Fibroblast of lung (primary cell): ENCODE measurements around the gene SLFN12L. TPM values are rescaled to one million over a fixed set of nuclear protein-coding genes. Genes with fewer than 3 reads are reported as not detected.
"Not testable (repeated sequence)": the region's sequence is repeated elsewhere in the genome, so short reads cannot be mapped to it uniquely, and the experiment has no call there.

Experiments
- DNase-seq, 2 donors: peaks; one replicate each; pipeline versions ENCODE4 v3.0.0 to v3.0.0-alpha.2; 2010; ENCODE audit warnings: low read depth in 2 of 2
- H2AFZ ChIP-seq: 2 replicates; pipeline ENCODE4 v1.5.1; 2012; ENCODE audit warnings: low read length, control low read depth, inconsistent platforms
- H3K27ac ChIP-seq: 2 replicates; pipeline ENCODE4 v1.5.1; 2011; ENCODE audit warnings: low read length, control low read depth; ENCODE audit not compliant: insufficient read depth
- H3K27me3 ChIP-seq: 2 replicates; pipeline ENCODE4 v1.5.1; 2011; ENCODE audit warnings: mild to moderate bottlenecking, low read length; ENCODE audit not compliant: control insufficient read depth, insufficient read depth
- H3K36me3 ChIP-seq: 2 replicates; pipeline ENCODE4 v1.5.1; 2011; ENCODE audit warnings: low read length; ENCODE audit not compliant: control insufficient read depth, insufficient read depth
- H3K4me1 ChIP-seq: 2 replicates; pipeline ENCODE4 v1.5.1; 2011; ENCODE audit warnings: low read length; ENCODE audit not compliant: control insufficient read depth, insufficient read depth; ENCODE audit errors: extremely low read depth
- H3K4me2 ChIP-seq: 2 replicates; pipeline ENCODE4 v1.5.1; 2011; ENCODE audit warnings: low read length, control low read depth; ENCODE audit not compliant: insufficient read depth; ENCODE audit errors: extremely low read depth
- H3K4me3 ChIP-seq, 4 experiments: fragments of 200-600 bp in 1 of 4; sonication (generic) in 1 of 4; replicated peaks in 1 of 4; 2 replicates each; pipeline ENCODE4 v1.5.1; 2011 to 2016; ENCODE audit warnings: low read length in 4 of 4, low read depth in 3 of 4, mild to moderate bottlenecking in 3 of 4, control low read depth in 2 of 4, inconsistent platforms in 1 of 4, mixed read lengths in 1 of 4; ENCODE audit not compliant: insufficient read depth in 1 of 4; ENCODE audit errors: control extremely low read depth in 1 of 4
- H3K79me2 ChIP-seq: 2 replicates; pipeline ENCODE4 v1.5.1; 2012; ENCODE audit warnings: mild to moderate bottlenecking, low read length, inconsistent platforms; ENCODE audit not compliant: control insufficient read depth, insufficient read depth
- H3K9ac ChIP-seq: 2 replicates; pipeline ENCODE4 v1.5.1; 2011; ENCODE audit warnings: mild to moderate bottlenecking, low read length, control low read depth; ENCODE audit not compliant: insufficient read depth
- H3K9me3 ChIP-seq: 2 replicates; pipeline ENCODE4 v1.5.1; 2012; ENCODE audit warnings: low read depth, low read length; ENCODE audit not compliant: control insufficient read depth, insufficient read depth
- H4K20me1 ChIP-seq: 2 replicates; pipeline ENCODE4 v1.5.1; 2011; ENCODE audit warnings: low read length; ENCODE audit not compliant: control insufficient read depth, insufficient read depth; ENCODE audit errors: extremely low read depth
- EZH2 ChIP-seq: IDR thresholded peaks from 2 replicates; pipeline ENCODE4 v1.5.1; 2012; ENCODE audit warnings: low read length, control low read depth, mild to moderate bottlenecking; ENCODE audit errors: missing control alignments
- polyA plus RNA-seq, 2 donors: library from polyadenylated mRNA; depleted of rRNA in 1 of 2; stranded (reverse) in 1 of 2; unstranded in 1 of 2; fragments of >200 nt; gene quantifications; 2 replicates each; pipeline ENCODE4 v1.2.1, GENCODE V29; 2011 to 2012; ENCODE audit warnings: missing spikeins in 1 of 2
- total RNA-seq: library from RNA; depleted of rRNA; stranded (reverse); fragments of >200 nt; gene quantifications from 2 replicates; pipeline ENCODE4 v1.2.1, GENCODE V29; 2014
- TF ChIP-seq, protein P1 (sequence below), 2 donors: IDR thresholded peaks in 1 of 2; conservative IDR thresholded peaks in 1 of 2; 1 replicate in 1 of 2; 2 replicates in 1 of 2; pipeline ENCODE4 v1.5.1; 2011 to 2012; ENCODE audit warnings: low read length in 2 of 2, control low read depth in 1 of 2, inconsistent platforms in 1 of 2, low read depth in 1 of 2, mild to moderate bottlenecking in 1 of 2

Gene SLFN12L
- total and polyA plus RNA-seq, 2 donors (not counting 1 experiment from before 2014, with no cell fraction given): 0.09 to 0.17 TPM

GRCh38 chr17:35540589-35541404 lies 3.3 kb upstream of the SLFN12L start:
- TF ChIP-seq EZH2: no peak
- TF ChIP-seq, protein P1, sequence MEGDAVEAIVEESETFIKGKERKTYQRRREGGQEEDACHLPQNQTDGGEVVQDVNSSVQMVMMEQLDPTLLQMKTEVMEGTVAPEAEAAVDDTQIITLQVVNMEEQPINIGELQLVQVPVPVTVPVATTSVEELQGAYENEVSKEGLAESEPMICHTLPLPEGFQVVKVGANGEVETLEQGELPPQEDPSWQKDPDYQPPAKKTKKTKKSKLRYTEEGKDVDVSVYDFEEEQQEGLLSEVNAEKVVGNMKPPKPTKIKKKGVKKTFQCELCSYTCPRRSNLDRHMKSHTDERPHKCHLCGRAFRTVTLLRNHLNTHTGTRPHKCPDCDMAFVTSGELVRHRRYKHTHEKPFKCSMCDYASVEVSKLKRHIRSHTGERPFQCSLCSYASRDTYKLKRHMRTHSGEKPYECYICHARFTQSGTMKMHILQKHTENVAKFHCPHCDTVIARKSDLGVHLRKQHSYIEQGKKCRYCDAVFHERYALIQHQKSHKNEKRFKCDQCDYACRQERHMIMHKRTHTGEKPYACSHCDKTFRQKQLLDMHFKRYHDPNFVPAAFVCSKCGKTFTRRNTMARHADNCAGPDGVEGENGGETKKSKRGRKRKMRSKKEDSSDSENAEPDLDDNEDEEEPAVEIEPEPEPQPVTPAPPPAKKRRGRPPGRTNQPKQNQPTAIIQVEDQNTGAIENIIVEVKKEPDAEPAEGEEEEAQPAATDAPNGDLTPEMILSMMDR (conservative IDR thresholded peaks at IDR 0.05 in 1 of 2, IDR thresholded peaks at IDR 0.05 in 1 of 2; ENCODE audit: low read depth in 1 of 2, low read length in 2 of 2): no peak
- peak overlapping the region; percentile 11 for H3K9ac ChIP-seq
- peak overlapping the region; percentile 96 for H2AFZ ChIP-seq
- no peaks in the 10 kb centered on the region for H3K9me3 ChIP-seq
- peak overlapping the region; percentile 72 for H3K27ac ChIP-seq
- peak overlapping the region; percentile 39 to 48 (median 44) for H3K4me3 ChIP-seq
- peaks cover 3% of the 10 kb centered on the region for H3K4me1 ChIP-seq
- H4K20me1 ChIP-seq: no peaks in the 10 kb centered on the region
- peak overlapping the region; percentile 95 for H3K4me2 ChIP-seq
- no peaks in the 10 kb centered on the region for H3K36me3 ChIP-seq
- peak; percentile 15 to 59 for DNase-seq
- no peaks in the 10 kb centered on the region for H3K79me2 ChIP-seq
- H3K27me3 ChIP-seq: no peaks in the 10 kb centered on the region

- H3K4me3 ChIP-seq: no peak overlapping the region
- no peaks in the 10 kb centered on the region for H3K79me2 ChIP-seq
- H3K36me3 ChIP-seq: no peaks in the 10 kb centered on the region
- H3K27ac ChIP-seq: no peak overlapping the region
- peaks cover 3% of the 10 kb centered on the region for H3K4me1 ChIP-seq
- H3K9me3 ChIP-seq: no peaks in the 10 kb centered on the region
- H4K20me1 ChIP-seq: no peaks in the 10 kb centered on the region
- no peak overlapping the region for H3K9ac ChIP-seq
- H3K4me2 ChIP-seq: peak overlapping the region; percentile 68
- TF ChIP-seq, protein P1 (conservative IDR thresholded peaks at IDR 0.05 in 1 of 2, IDR thresholded peaks at IDR 0.05 in 1 of 2; ENCODE audit: low read depth in 1 of 2, low read length in 2 of 2): no peak
- TF ChIP-seq EZH2: no peak
- peak overlapping the region; percentile 81 for H2AFZ ChIP-seq
- no peaks in the 10 kb centered on the region for H3K27me3 ChIP-seq
- DNase-seq: no peak
Observed at GRCh38 chr17:35539659-35540026, 2.2 kb upstream of the SLFN12L start.

DNA sequence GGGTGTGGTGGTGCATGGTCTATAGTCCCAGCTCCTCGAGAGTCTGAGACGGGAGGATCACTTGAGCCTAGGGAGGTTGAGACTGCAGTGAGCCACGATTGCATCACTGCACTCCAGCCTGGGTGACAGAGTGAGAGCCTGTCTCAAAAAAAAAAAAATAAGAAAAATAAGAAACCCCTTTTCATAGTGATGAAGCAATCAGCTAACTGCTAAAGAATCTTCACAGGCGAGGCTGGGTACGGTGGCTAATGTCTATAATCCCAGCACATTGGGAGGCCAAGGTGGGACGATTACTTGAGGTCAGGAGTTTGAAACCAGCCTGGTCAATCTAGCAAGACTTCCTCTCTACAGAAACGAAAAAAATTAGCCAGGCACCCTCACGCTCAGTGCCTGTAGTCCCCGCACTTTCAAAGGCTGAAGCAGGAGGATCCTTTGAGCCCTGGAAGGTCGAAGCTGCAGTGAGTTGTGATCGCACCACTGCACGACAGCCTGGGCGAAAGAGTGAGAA lies 760 bp downstream of the SLFN12L start:
- Histone ChIP-seq H3K9me3 (no peaks in the 10 kb centered on the region), H4K20me1 (no peaks in the 10 kb centered on the region), H3K9ac (no peak overlapping the region), H3K4me3 (no peak overlapping the region), H3K27me3 (no peaks in the 10 kb centered on the region), H3K36me3 (no peaks in the 10 kb centered on the region), H3K27ac (no peak overlapping the region), H2AFZ (no peak overlapping the region), H3K79me2 (no peaks in the 10 kb centered on the region), H3K4me2 (no peak overlapping the region), H3K4me1 (peaks cover 3% of the 10 kb centered on the region)
- DNase-seq: no peak
- TF ChIP-seq, protein P1 (conservative IDR thresholded peaks at IDR 0.05 in 1 of 2, IDR thresholded peaks at IDR 0.05 in 1 of 2; ENCODE audit: low read depth in 1 of 2, low read length in 2 of 2): no peak
- no peak for TF ChIP-seq EZH2

DNA sequence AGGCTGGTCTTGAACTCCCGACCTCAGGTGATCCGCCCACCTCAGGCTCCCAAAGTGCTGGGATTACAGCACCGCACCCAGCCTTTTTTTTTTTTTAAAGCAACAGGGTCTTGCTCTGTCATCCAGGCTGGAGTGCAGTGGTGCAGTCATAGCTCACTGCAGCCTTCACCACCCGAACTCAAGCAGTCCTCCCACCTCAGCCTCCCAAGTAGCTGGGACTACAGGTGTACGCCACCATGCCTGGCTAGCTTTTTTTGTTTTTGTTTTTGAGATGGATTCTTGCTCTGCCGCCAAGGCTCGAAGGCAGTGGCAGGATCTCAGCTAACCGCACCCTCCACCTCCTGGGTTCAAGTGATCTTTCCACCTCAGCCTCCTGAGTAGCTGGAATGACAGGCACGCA lies 2.1 kb downstream of the SLFN12L start:
- not testable (repeated sequence) for H3K4me3 ChIP-seq, H3K9me3 ChIP-seq, H3K27me3 ChIP-seq, H3K79me2 ChIP-seq, H3K36me3 ChIP-seq, H3K4me2 ChIP-seq, DNase-seq, H3K4me1 ChIP-seq, H2AFZ ChIP-seq, H4K20me1 ChIP-seq, H3K27ac ChIP-seq, H3K9ac ChIP-seq
